H9 (cell line): ENCODE data around the gene RRP15. TPM values are rescaled to one million over a fixed set of nuclear protein-coding genes. Genes with fewer than 3 reads are reported as not detected.

Source experiments
- DNase-seq: peaks from one replicate; pipeline ENCODE4 v3.0.0-alpha.2; 2017
- H2AFZ ChIP-seq: one replicate; pipeline ENCODE4 v1.6.1; 2013; ENCODE audit warnings: mild to moderate bottlenecking, low read length, control low read depth, moderate library complexity
- H2AK5ac ChIP-seq: 2 replicates; pipeline ENCODE4 v1.6.1; 2013; ENCODE audit warnings: low read length, control low read depth, mixed read lengths; ENCODE audit not compliant: insufficient read length
- H2BK120ac ChIP-seq: one replicate; pipeline ENCODE4 v1.6.1; 2013; ENCODE audit warnings: low read depth, mild to moderate bottlenecking, low read length, control low read depth, inconsistent platforms; ENCODE audit not compliant: poor library complexity, severe bottlenecking
- H2BK12ac ChIP-seq: 2 replicates; pipeline ENCODE4 v1.6.1; 2013; ENCODE audit warnings: low read length, control low read depth, mixed read lengths, low read depth; ENCODE audit not compliant: insufficient read length
- H2BK15ac ChIP-seq: 2 replicates; pipeline ENCODE4 v1.6.1; 2013; ENCODE audit warnings: low read depth, low read length, control low read depth
- H2BK20ac ChIP-seq: one replicate; pipeline ENCODE4 v1.6.1; 2013; ENCODE audit warnings: low read depth, mild to moderate bottlenecking, low read length, control low read depth, inconsistent platforms; ENCODE audit not compliant: poor library complexity, severe bottlenecking
- H2BK5ac ChIP-seq: 2 replicates; pipeline ENCODE4 v1.6.1; 2013; ENCODE audit warnings: low read length, control low read depth, mixed read lengths; ENCODE audit not compliant: insufficient read length
- H3K14ac ChIP-seq: 2 replicates; pipeline ENCODE4 v1.6.1; 2013; ENCODE audit warnings: low read length, control low read depth; ENCODE audit not compliant: insufficient read depth
- H3K18ac ChIP-seq: 2 replicates; pipeline ENCODE4 v1.6.1; 2013; ENCODE audit warnings: low read depth, mild to moderate bottlenecking, mixed read lengths, low read length, control low read depth; ENCODE audit not compliant: insufficient read length
- H3K23ac ChIP-seq: 2 replicates; pipeline ENCODE4 v1.6.1; 2013; ENCODE audit warnings: low read length, control low read depth, mixed read lengths, low read depth; ENCODE audit not compliant: insufficient read length
- H3K23me2 ChIP-seq: 2 replicates; pipeline ENCODE4 v1.6.1; 2013; ENCODE audit warnings: low read depth, mild to moderate bottlenecking, mixed read lengths, low read length, control low read depth; ENCODE audit not compliant: insufficient read length, poor library complexity, severe bottlenecking
- H3K27ac ChIP-seq: 2 replicates; pipeline ENCODE4 v1.5.1; 2013; ENCODE audit warnings: low read length, control low read depth, mixed read lengths, low read depth; ENCODE audit not compliant: insufficient read length
- H3K27me3 ChIP-seq: 2 replicates; pipeline ENCODE4 v1.6.1; 2013; ENCODE audit warnings: low read length, control low read depth, inconsistent platforms; ENCODE audit not compliant: insufficient read depth
- H3K4ac ChIP-seq: 2 replicates; pipeline ENCODE4 v1.6.1; 2013; ENCODE audit warnings: low read depth, mild to moderate bottlenecking, control low read depth, inconsistent platforms, low read length, moderate library complexity
- H3K4me1 ChIP-seq: 2 replicates; pipeline ENCODE4 v1.6.1; 2013; ENCODE audit warnings: low read length, control low read depth, inconsistent platforms; ENCODE audit not compliant: insufficient read depth
- H3K4me2 ChIP-seq: 2 replicates; pipeline ENCODE4 v1.6.1; 2013; ENCODE audit warnings: low read length, control low read depth, mixed read lengths; ENCODE audit not compliant: insufficient read length, insufficient read depth
- H3K56ac ChIP-seq: 2 replicates; pipeline ENCODE4 v1.6.1; 2013; ENCODE audit warnings: low read depth, mild to moderate bottlenecking, mixed read lengths, low read length, control low read depth; ENCODE audit not compliant: insufficient read length
- H3K79me1 ChIP-seq: 2 replicates; pipeline ENCODE4 v1.6.1; 2013; ENCODE audit warnings: low read depth, mild to moderate bottlenecking, moderate library complexity, low read length, control low read depth, inconsistent platforms; ENCODE audit not compliant: insufficient read depth, poor library complexity, severe bottlenecking
- H3K79me2 ChIP-seq: 2 replicates; pipeline ENCODE4 v1.6.1; 2013; ENCODE audit warnings: low read length, control low read depth, inconsistent platforms; ENCODE audit not compliant: insufficient read depth
- H3K9ac ChIP-seq: 2 replicates; pipeline ENCODE4 v1.6.1; 2013; ENCODE audit warnings: low read length, control low read depth, mixed read lengths; ENCODE audit not compliant: insufficient read length; ENCODE audit errors: extremely low read depth
- H3K9me3 ChIP-seq: one replicate; pipeline ENCODE4 v1.6.1; 2013; ENCODE audit warnings: low read depth, low read length, inconsistent platforms; ENCODE audit not compliant: control insufficient read depth
- H3T11ph ChIP-seq: one replicate; pipeline ENCODE4 v1.6.1; 2013; ENCODE audit warnings: mild to moderate bottlenecking, low read length, control low read depth, inconsistent platforms
- H4K20me1 ChIP-seq: one replicate; pipeline ENCODE4 v1.6.1; 2013; ENCODE audit not compliant: control insufficient read depth, insufficient read length, insufficient read depth
- H4K5ac ChIP-seq: 2 replicates; pipeline ENCODE4 v1.6.1; 2013; ENCODE audit warnings: low read depth, mild to moderate bottlenecking, mixed read lengths, low read length, control low read depth; ENCODE audit not compliant: insufficient read length
- H4K8ac ChIP-seq: replicated peaks from 2 replicates; pipeline ENCODE4 v1.6.1; 2013; ENCODE audit warnings: low read length, control low read depth, mixed read lengths, low read depth; ENCODE audit not compliant: insufficient read length
- H4K91ac ChIP-seq: 2 replicates; pipeline ENCODE4 v1.6.1; 2013; ENCODE audit warnings: low read depth, mild to moderate bottlenecking, moderate library complexity, mixed read lengths, low read length, control low read depth; ENCODE audit not compliant: insufficient read length
- H3K27ac Mint-ChIP-seq, 3 experiments: 2 replicates in 2 of 3; 3 replicates in 1 of 3; pipeline ENCODE4 v1.8.0; 2020 to 2021; ENCODE audit warnings: mixed read lengths in 3 of 3, mild to moderate bottlenecking in 1 of 3, moderate library complexity in 1 of 3
- H3K27me3 Mint-ChIP-seq: 2 replicates; pipeline ENCODE4 v1.8.0; 2021; ENCODE audit warnings: low read depth, mild to moderate bottlenecking, moderate library complexity, mixed read lengths
- H3K36me3 Mint-ChIP-seq, 3 experiments: 2 replicates in 2 of 3; 3 replicates in 1 of 3; pipeline ENCODE4 v1.8.0; 2020 to 2021; ENCODE audit warnings: low read depth in 3 of 3, mixed read lengths in 3 of 3; ENCODE audit not compliant: insufficient read depth in 1 of 3
- H3K4me1 Mint-ChIP-seq, 2 experiments: 2 replicates each; pipeline ENCODE4 v1.8.0; 2020; ENCODE audit warnings: mixed read lengths in 2 of 2
- H3K4me3 Mint-ChIP-seq, 2 experiments: 2 replicates in 1 of 2; 3 replicates in 1 of 2; pipeline ENCODE4 v1.8.0; 2020 to 2021; ENCODE audit warnings: mild to moderate bottlenecking in 2 of 2, mixed read lengths in 2 of 2, moderate library complexity in 1 of 2
- H3K9me3 Mint-ChIP-seq, 2 experiments: 2 replicates in 1 of 2; 3 replicates in 1 of 2; pipeline ENCODE4 v1.8.0; 2020; ENCODE audit warnings: mild to moderate bottlenecking in 2 of 2, mixed read lengths in 2 of 2, moderate library complexity in 1 of 2
- WGBS: extraction: QIAGEN DNeasy Blood & Tissue Kit; methylation state at CpG from one replicate; pipeline ENCODE4 v1.1.7; 2013; ENCODE audit warnings: missing lambda C conversion rate, low lambda C conversion rate, mixed read lengths; ENCODE audit not compliant: insufficient read length; ENCODE audit errors: extremely low coverage; 5-methylcytosine and 5-hydroxymethylcytosine counted together
- total RNA-seq: library from RNA; stranded (reverse); gene quantifications from 2 replicates; pipeline ENCODE4 v1.2.1, GENCODE V29; 2021
- TF ChIP-seq, protein P1 (sequence below): fragments of 200-600 bp; sonication (generic); conservative IDR thresholded peaks from 3 replicates; pipeline ENCODE4 v1.8.0; 2021; ENCODE audit warnings: antibody characterized with exemption, mild to moderate bottlenecking

Gene RRP15
- total RNA-seq, 1 experiment from 2014 or later: 48.7 TPM

DNA sequence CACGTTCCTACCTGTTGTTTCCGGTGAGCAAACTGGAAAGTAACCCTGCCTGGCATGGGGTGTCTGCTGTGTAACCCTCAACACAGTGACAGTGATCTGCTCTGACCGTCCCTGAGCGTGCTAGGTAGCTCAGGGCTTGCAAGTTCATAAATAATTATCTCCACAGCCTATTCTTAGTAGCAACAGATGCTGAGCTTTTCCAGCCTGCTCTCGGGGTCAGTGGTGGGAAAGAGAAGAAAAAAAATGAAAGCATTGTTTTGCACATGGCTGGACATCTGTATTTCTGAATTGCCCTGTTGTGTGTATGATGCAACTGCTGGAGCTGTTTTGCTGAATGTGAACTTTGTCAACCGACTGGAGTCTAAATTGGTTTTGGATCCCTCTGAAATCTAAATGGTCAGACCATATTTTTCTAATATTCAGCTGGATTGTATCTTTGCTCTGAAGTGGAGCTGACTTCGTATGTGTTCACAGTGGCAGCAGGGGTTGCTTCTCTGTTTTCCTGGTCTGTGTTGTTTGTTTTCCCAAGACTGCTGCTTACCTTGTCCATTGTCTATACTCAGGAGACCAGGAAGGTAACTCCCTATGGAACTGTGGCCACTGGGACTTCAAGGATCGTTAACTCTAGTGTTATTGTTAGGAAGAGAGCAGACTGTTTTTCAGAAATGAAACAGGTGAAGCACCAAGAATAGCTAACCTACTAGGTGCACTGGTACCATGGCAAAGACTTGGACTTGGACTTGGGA lies 87.0 kb downstream of the RRP15 start:
- Histone ChIP-seq H3K27ac (no peak overlapping the region), H3K79me1 (no peaks in the 10 kb centered on the region), H2BK12ac (no peak overlapping the region), H3K4ac (no peak overlapping the region), H3K27me3 (no peaks in the 10 kb centered on the region), H3K9me3 (no peaks in the 10 kb centered on the region), H2BK20ac (no peak overlapping the region), H2BK5ac (no peak overlapping the region), H4K8ac (no peak overlapping the region), H3K18ac (peak overlapping the region; percentile 32), H2BK120ac (no peak overlapping the region), H3K23me2 (no peaks in the 10 kb centered on the region), H3K79me2 (no peaks in the 10 kb centered on the region), H3T11ph (no peak overlapping the region), H3K4me2 (no peak overlapping the region), H2AFZ (no peak overlapping the region), H3K56ac (no peak overlapping the region), H4K20me1 (no peaks in the 10 kb centered on the region), H3K14ac (no peak overlapping the region), H4K5ac (no peak overlapping the region), H2BK15ac (no peak overlapping the region), H3K23ac (no peak overlapping the region), H2AK5ac (no peak overlapping the region), H3K4me1 (no peaks in the 10 kb centered on the region), H4K91ac (no peak overlapping the region), H3K9ac (no peak overlapping the region)
- Mint-ChIP-seq H3K27ac (no peak overlapping the region; a peak in 1 of 7 replicates), H3K36me3 (no peaks in the 10 kb centered on the region), H3K4me1 (no peaks in the 10 kb centered on the region), H3K4me3 (no peak overlapping the region), H3K27me3 (no peaks in the 10 kb centered on the region), H3K9me3 (no peaks in the 10 kb centered on the region)
- no CpG with 5 or more reads among the region's 8 CpGs for WGBS
- TF ChIP-seq, protein P1, sequence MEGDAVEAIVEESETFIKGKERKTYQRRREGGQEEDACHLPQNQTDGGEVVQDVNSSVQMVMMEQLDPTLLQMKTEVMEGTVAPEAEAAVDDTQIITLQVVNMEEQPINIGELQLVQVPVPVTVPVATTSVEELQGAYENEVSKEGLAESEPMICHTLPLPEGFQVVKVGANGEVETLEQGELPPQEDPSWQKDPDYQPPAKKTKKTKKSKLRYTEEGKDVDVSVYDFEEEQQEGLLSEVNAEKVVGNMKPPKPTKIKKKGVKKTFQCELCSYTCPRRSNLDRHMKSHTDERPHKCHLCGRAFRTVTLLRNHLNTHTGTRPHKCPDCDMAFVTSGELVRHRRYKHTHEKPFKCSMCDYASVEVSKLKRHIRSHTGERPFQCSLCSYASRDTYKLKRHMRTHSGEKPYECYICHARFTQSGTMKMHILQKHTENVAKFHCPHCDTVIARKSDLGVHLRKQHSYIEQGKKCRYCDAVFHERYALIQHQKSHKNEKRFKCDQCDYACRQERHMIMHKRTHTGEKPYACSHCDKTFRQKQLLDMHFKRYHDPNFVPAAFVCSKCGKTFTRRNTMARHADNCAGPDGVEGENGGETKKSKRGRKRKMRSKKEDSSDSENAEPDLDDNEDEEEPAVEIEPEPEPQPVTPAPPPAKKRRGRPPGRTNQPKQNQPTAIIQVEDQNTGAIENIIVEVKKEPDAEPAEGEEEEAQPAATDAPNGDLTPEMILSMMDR: no peak
- no peak for DNase-seq
